Esophagus muscularis mucosa (tissue), 4 donors: ENCODE measurements around the gene LIMS1. TPM values are rescaled to one million over a fixed set of nuclear protein-coding genes. Genes with fewer than 3 reads are reported as not detected.
A peak's percentile ranks its signal among the peaks of the same experiment; 100 is the strongest.

Source experiments
- DNase-seq: peaks from one replicate; pipeline ENCODE4 v3.0.0-alpha.2; 2017; ENCODE audit errors: extremely low spot score
- H3K27ac ChIP-seq, 4 donors: fragments of 200-600 bp; sonication (generic); replicated peaks in 1 of 4; 1 replicate in 3 of 4; 2 replicates in 1 of 4; pipeline ENCODE4 v1.5.1; 2016 to 2019; ENCODE audit warnings: mild to moderate bottlenecking in 1 of 4
- H3K27me3 ChIP-seq, 4 donors: fragments of 200-600 bp; sonication (generic); one replicate each; pipeline versions ENCODE4 v1.5.1 to v1.6.0; 2016 to 2019
- H3K36me3 ChIP-seq, 4 donors: fragments of 200-600 bp; sonication (generic); one replicate each; pipeline ENCODE4 v1.5.1; 2016 to 2019
- H3K4me1 ChIP-seq, 4 donors: fragments of 200-600 bp; sonication (generic); one replicate each; pipeline ENCODE4 v1.5.1; 2016 to 2019
- H3K4me3 ChIP-seq, 4 donors: fragments of 200-600 bp; sonication (generic); 1 replicate in 2 of 4; 2 replicates in 2 of 4; pipeline ENCODE4 v1.5.1; 2016 to 2019; ENCODE audit warnings: mild to moderate bottlenecking in 4 of 4, moderate library complexity in 1 of 4
- H3K9me3 ChIP-seq, 4 donors: fragments of 200-600 bp; sonication (generic); 1 replicate in 3 of 4; 2 replicates in 1 of 4; pipeline ENCODE4 v1.5.1; 2016 to 2019
- CTCF ChIP-seq, 3 experiments: fragments of 200-600 bp in 2 of 3; fragments of 450-650 bp in 1 of 3; sonication (generic) in 2 of 3; IDR thresholded peaks; one replicate each; pipeline ENCODE4 v1.5.1; 2017 to 2019; ENCODE audit warnings: antibody characterized with exemption in 3 of 3, mild to moderate bottlenecking in 2 of 3, moderate library complexity in 1 of 3
- EP300 ChIP-seq: sonication (generic); formaldehyde crosslinking; IDR thresholded peaks from one replicate; pipeline ENCODE4 v1.6.1; 2017; ENCODE audit warnings: antibody characterized with exemption
- POLR2A ChIP-seq: fragments of 450-650 bp; IDR thresholded peaks from one replicate; pipeline ENCODE4 v1.6.1; 2017; ENCODE audit warnings: antibody characterized with exemption, moderate library complexity, mild to moderate bottlenecking, low read depth
- POLR2AphosphoS5 ChIP-seq, 2 donors: sonication (generic); formaldehyde crosslinking; IDR thresholded peaks; one replicate each; pipeline ENCODE4 v1.6.1; 2017; ENCODE audit warnings: antibody characterized with exemption in 2 of 2
- WGBS: methylation state at CpG from one replicate; pipeline ENCODE4 v1.1.5; 2018; 5-methylcytosine and 5-hydroxymethylcytosine counted together
- intact Hi-C: fragments of 100-400 bp; cut with DNase I; formaldehyde crosslinking; loops from one replicate; pipeline ENCODE4 v1.15.1; 2023
- total RNA-seq, 4 donors: library from RNA; depleted of rRNA; stranded (reverse); fragments of >200 nt; gene quantifications; one replicate each; pipeline versions ENCODE4 v1.1.0 to v1.2.1, GENCODE V29; 2016

Gene LIMS1
- total RNA-seq, 4 donors from 2014 or later = 71.0 to 141 (median 123) TPM

GRCh38 chr2:108541451-108541850, 7.2 kb downstream of the LIMS1 start:
- Histone ChIP-seq H3K9me3 (no peaks in the 10 kb centered on the region), H3K27me3 (no peaks in the 10 kb centered on the region), H3K36me3 (no peaks in the 10 kb centered on the region), H3K4me3 (no peak overlapping the region), H3K4me1 (peaks cover 7 to 48% (median 41%) of the 10 kb centered on the region in 4 donors), H3K27ac (peak overlapping the region in 1 of 4 donors; percentile 3)
- TF ChIP-seq CTCF (IDR thresholded peaks at IDR 0.05) (no peak), EP300 (no peak), POLR2A (no peak), POLR2AphosphoS5 (IDR thresholded peaks at IDR 0.05) (no peak)
- no peak for DNase-seq
- WGBS = 75% methylated on average over 4 of the region's 4 CpGs
- intact Hi-C loops = no loop called here

GRCh38 chr2:108542071-108542470, 7.8 kb downstream of the LIMS1 start:
- no peaks in the 10 kb centered on the region for H3K36me3 ChIP-seq
- H3K27me3 ChIP-seq = no peaks in the 10 kb centered on the region
- no peak overlapping the region for H3K4me3 ChIP-seq
- no peak for DNase-seq
- H3K27ac ChIP-seq = peak overlapping the region in 2 of 4 donors; percentile 3 to 23
- H3K9me3 ChIP-seq = no peaks in the 10 kb centered on the region
- H3K4me1 ChIP-seq = peaks cover 7 to 44% (median 36%) of the 10 kb centered on the region in 4 donors
- TF ChIP-seq POLR2AphosphoS5 (IDR thresholded peaks at IDR 0.05) = no peak
- TF ChIP-seq CTCF (IDR thresholded peaks at IDR 0.05) = no peak
- TF ChIP-seq EP300 = no peak
- TF ChIP-seq POLR2A = no peak
- intact Hi-C loops = no loop called here
- WGBS = 43% methylated on average over 4 of the region's 4 CpGs

GRCh38 chr2:108547606-108548005, 13.3 kb downstream of the LIMS1 start:
- no peaks in the 10 kb centered on the region for H3K36me3 ChIP-seq
- no peak for DNase-seq
- no peak overlapping the region for H3K27ac ChIP-seq
- H3K27me3 ChIP-seq = no peaks in the 10 kb centered on the region
- TF ChIP-seq EP300 (no peak), CTCF (IDR thresholded peaks at IDR 0.05) (no peak), POLR2AphosphoS5 (IDR thresholded peaks at IDR 0.05) (no peak), POLR2A (no peak)
- peaks cover 3 to 32% (median 25%) of the 10 kb centered on the region in 4 donors for H3K4me1 ChIP-seq
- H3K4me3 ChIP-seq = no peak overlapping the region
- intact Hi-C loops = no loop called here
- no peaks in the 10 kb centered on the region for H3K9me3 ChIP-seq
- 64% methylated on average over 5 of the region's 5 CpGs for WGBS

GRCh38 chr2:108548208-108549003, 14.1 kb downstream of the LIMS1 start:
- Histone ChIP-seq H3K9me3 (no peaks in the 10 kb centered on the region), H3K36me3 (no peaks in the 10 kb centered on the region), H3K27me3 (no peaks in the 10 kb centered on the region), H3K4me3 (no peak overlapping the region), H3K4me1 (peaks cover 11 to 37% (median 31%) of the 10 kb centered on the region in 4 donors), H3K27ac (no peak overlapping the region)
- WGBS = 53% methylated on average over 9 of the region's 9 CpGs
- intact Hi-C loops = no loop called here
- TF ChIP-seq CTCF (IDR thresholded peaks at IDR 0.05) = no peak
- no peak for TF ChIP-seq POLR2AphosphoS5 (IDR thresholded peaks at IDR 0.05)
- TF ChIP-seq POLR2A = no peak
- TF ChIP-seq EP300 = no peak
- DNase-seq = no peak
